Osteocyte (in vitro differentiated cells): Measurements from ENCODE around the gene RAB10. TPM values are rescaled to one million over a fixed set of nuclear protein-coding genes. Genes with fewer than 3 reads are reported as not detected.
"Not testable (repeated sequence)": the region's sequence is repeated elsewhere in the genome, so short reads cannot be mapped to it uniquely, and the experiment has no call there.

ENCODE experiments used
- DNase-seq: peaks from one replicate; pipeline ENCODE4 v3.0.0; 2021; ENCODE audit warnings: mixed read lengths; ENCODE audit not compliant: unreplicated experiment; ENCODE audit errors: extremely low spot score
- H3K27ac Mint-ChIP-seq: one replicate; pipeline ENCODE4 v1.8.0; 2021; ENCODE audit warnings: mild to moderate bottlenecking, mixed read lengths; ENCODE audit not compliant: unreplicated experiment
- H3K27me3 Mint-ChIP-seq: one replicate; pipeline ENCODE4 v1.8.0; 2021; ENCODE audit warnings: mixed read lengths; ENCODE audit not compliant: unreplicated experiment
- H3K36me3 Mint-ChIP-seq: one replicate; pipeline ENCODE4 v1.8.0; 2021; ENCODE audit warnings: mixed read lengths; ENCODE audit not compliant: unreplicated experiment
- H3K4me1 Mint-ChIP-seq: one replicate; pipeline ENCODE4 v1.8.0; 2021; ENCODE audit warnings: mixed read lengths; ENCODE audit not compliant: unreplicated experiment
- H3K4me3 Mint-ChIP-seq: one replicate; pipeline ENCODE4 v1.8.0; 2021; ENCODE audit warnings: mild to moderate bottlenecking, moderate library complexity, mixed read lengths; ENCODE audit not compliant: unreplicated experiment
- H3K9me3 Mint-ChIP-seq: one replicate; pipeline ENCODE4 v1.8.0; 2021; ENCODE audit warnings: mixed read lengths; ENCODE audit not compliant: unreplicated experiment
- total RNA-seq: library from RNA; stranded (reverse); gene quantifications from 2 replicates; pipeline ENCODE4 v1.2.1, GENCODE V29; 2021
- TF ChIP-seq, protein P1 (sequence below): fragments of 200-600 bp; sonication (generic); IDR thresholded peaks from 2 replicates; pipeline ENCODE4 v1.5.0; 2021; ENCODE audit warnings: antibody characterized with exemption, mild to moderate bottlenecking, moderate library complexity

RAB10 gene
- total RNA-seq, 1 donor from 2014 or later = 139 TPM

DNA sequence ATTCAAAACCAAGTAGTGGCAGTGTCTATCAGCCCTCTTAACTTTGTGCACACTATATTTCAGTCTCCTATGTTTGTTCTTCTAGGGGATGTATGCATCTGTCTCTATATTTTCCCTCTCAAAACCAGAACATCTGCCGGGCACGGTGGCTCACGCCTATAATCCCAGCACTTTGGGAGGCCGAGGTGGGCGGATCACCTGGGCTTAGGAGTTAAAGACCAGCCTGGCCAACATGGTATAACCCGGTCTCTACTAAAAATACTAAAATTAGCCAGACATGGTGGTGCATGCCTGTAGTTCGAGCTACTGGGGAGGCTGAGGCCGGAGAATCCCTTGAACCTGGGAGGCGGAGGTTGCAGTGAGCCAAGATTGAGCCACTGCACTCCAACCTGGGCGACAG, 129.1 kb downstream of the RAB10 start:
- no peak for DNase-seq
- Mint-ChIP-seq H3K36me3 (no peaks in the 10 kb centered on the region), H3K4me1 (no peaks in the 10 kb centered on the region), H3K9me3 (no peaks in the 10 kb centered on the region), H3K4me3 (no peak overlapping the region), H3K27ac (no peak overlapping the region), H3K27me3 (no peaks in the 10 kb centered on the region)
- TF ChIP-seq, protein P1, sequence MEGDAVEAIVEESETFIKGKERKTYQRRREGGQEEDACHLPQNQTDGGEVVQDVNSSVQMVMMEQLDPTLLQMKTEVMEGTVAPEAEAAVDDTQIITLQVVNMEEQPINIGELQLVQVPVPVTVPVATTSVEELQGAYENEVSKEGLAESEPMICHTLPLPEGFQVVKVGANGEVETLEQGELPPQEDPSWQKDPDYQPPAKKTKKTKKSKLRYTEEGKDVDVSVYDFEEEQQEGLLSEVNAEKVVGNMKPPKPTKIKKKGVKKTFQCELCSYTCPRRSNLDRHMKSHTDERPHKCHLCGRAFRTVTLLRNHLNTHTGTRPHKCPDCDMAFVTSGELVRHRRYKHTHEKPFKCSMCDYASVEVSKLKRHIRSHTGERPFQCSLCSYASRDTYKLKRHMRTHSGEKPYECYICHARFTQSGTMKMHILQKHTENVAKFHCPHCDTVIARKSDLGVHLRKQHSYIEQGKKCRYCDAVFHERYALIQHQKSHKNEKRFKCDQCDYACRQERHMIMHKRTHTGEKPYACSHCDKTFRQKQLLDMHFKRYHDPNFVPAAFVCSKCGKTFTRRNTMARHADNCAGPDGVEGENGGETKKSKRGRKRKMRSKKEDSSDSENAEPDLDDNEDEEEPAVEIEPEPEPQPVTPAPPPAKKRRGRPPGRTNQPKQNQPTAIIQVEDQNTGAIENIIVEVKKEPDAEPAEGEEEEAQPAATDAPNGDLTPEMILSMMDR = no peak

DNA sequence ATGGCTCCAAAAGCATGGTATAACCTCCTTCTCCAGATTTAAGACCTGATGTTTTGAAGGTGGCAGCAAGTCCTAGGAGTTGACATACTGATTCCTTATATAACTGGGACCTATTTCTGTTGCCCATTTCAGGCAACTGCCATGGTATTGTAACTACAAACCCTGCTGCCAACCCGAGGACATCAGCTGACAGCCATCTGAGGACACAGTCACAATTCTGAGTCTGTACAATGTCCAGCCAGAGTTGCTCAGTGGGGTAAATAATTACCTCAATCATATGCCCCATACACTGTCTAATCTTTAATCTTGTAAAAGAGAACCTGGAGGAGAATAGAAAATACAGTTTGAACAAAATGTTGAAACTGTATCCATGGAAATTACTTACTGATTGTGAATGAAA, 130.3 kb downstream of the RAB10 start:
- Mint-ChIP-seq H3K9me3 (no peaks in the 10 kb centered on the region), H3K36me3 (no peaks in the 10 kb centered on the region), H3K27ac (no peak overlapping the region), H3K4me1 (no peaks in the 10 kb centered on the region), H3K27me3 (no peaks in the 10 kb centered on the region), H3K4me3 (no peak overlapping the region)
- TF ChIP-seq, protein P1 = no peak
- DNase-seq = no peak

DNA sequence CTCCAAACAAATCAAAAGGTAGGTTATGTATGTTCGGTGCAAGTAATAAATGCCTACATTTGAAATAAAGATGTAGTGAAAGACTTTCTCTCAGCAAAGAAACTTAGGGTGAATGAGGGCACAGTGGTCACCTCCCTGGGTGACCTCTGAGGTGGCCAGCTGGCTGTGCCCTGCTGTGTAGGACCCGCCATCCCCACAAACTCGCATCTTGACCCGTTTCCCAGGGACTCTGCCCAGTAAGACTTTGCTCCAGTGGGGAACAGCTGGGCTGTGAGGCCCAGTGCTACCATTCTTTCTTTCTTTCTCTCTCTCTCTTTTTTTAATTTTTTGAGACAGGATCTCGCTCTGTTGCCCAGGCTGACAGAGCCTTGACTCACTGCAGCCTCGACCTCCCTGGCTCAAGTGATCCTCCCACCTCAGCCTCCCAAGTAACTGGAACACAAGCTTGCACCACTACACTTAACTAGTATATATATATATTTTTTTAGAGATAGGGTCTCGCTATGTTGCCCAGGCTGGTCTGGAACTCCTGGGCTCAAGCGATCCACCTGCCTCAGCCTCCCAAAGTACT, 130.8 kb downstream of the RAB10 start:
- Mint-ChIP-seq H3K9me3 (no peaks in the 10 kb centered on the region), H3K4me1 (no peaks in the 10 kb centered on the region), H3K4me3 (no peak overlapping the region), H3K36me3 (no peaks in the 10 kb centered on the region), H3K27me3 (no peaks in the 10 kb centered on the region), H3K27ac (no peak overlapping the region)
- TF ChIP-seq, protein P1 = no peak
- DNase-seq = no peak

DNA sequence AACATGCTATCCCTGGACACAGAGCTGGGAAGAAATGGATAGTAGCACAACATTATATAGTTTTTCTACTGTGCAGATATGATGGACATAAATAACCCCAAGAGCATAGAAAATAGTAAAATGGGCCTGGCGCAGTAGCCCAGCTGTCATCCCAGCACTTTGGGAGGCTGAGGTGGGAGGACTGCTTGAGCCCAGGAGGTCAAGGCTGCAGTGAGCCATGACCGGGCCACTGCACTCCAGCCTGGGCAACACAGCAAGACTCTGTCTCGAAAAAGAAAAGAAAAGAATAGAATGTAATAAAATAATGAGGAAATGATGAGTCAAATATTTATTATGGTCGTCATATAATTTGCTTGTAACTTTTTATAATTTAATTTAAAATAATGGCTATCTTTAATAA, 131.5 kb downstream of the RAB10 start:
- Mint-ChIP-seq H3K27me3 (no peaks in the 10 kb centered on the region), H3K4me3 (no peak overlapping the region), H3K27ac (no peak overlapping the region), H3K9me3 (no peaks in the 10 kb centered on the region), H3K4me1 (no peaks in the 10 kb centered on the region), H3K36me3 (no peaks in the 10 kb centered on the region)
- TF ChIP-seq, protein P1 = no peak
- DNase-seq = no peak

DNA sequence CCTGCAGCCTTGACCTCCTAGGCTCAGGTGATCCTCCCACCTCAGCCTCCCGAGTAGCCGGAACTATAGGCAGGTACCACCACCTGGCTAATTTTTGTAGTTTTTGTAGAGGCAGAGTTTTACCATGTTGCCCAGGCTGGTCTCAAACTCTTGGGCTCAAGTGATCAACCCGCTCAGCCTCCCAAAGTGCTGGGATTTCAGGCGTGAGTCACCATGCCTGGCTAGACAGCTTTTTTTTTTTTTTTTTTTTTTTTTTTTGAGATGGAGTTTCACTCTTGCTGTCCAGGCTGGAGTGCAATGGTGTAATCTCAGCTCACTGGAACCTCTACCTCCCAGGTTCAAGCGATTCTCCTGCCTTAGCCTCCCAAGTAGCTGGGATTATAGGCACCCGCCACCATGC, 132.7 kb downstream of the RAB10 start:
- not testable (repeated sequence) for H3K4me3 Mint-ChIP-seq

DNA sequence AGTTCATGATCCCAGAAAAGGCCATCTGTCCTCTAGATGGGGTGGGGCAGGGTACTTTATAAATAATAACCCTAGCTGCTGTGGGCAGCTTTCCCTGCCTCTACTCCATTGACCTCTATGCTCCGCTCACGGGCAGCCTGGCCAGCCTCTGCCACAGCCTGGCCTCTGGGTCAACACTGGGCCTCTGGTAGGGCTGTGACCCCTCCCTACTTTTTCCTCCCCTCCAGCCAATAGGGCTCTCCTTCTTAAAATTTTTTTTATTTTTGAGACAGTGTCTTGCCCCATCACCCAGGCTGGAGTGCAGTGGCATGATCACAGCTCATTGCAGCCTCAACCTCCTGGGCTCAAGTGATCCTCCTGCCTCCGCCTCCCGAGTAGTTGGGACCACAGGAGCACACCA, 134.9 kb downstream of the RAB10 start:
- Mint-ChIP-seq H3K27me3 (peaks cover 10% of the 10 kb centered on the region), H3K4me3 (no peak overlapping the region), H3K36me3 (no peaks in the 10 kb centered on the region), H3K4me1 (peaks cover 10% of the 10 kb centered on the region), H3K27ac (no peak overlapping the region), H3K9me3 (no peaks in the 10 kb centered on the region)
- TF ChIP-seq, protein P1 = no peak
- no peak for DNase-seq

More for the DNA sequence above, 132.7 kb downstream of the RAB10 start:
- H3K27ac Mint-ChIP-seq, H3K36me3 Mint-ChIP-seq, H3K27me3 Mint-ChIP-seq, H3K9me3 Mint-ChIP-seq, H3K4me1 Mint-ChIP-seq, DNase-seq: not testable (repeated sequence)
